ENCODE measurements around the gene SEC14L6. TPM values are rescaled to one million over a fixed set of nuclear protein-coding genes. Genes with fewer than 3 reads are reported as not detected.
"Not testable (repeated sequence)": the region's sequence is repeated elsewhere in the genome, so short reads cannot be mapped to it uniquely, and the experiment has no call there.

Gene SEC14L6
- total and polyA plus RNA-seq, 7 experiments from 2014 or later, result not detected

GRCh38 chr22:30555282-30556210, 9.0 kb upstream of the SEC14L6 start:
- ChIA-PET POLR2A (no interaction called here), CTCF (no interaction called here)
- Mint-ChIP-seq H3K9me3 (no peaks in the 10 kb centered on the region), H3K4me1 (peaks cover 0 to 5% (median 0%) of the 10 kb centered on the region in 7 donors), H3K4me3 (no peak overlapping the region), H3K36me3 (peaks cover 0 to 6% (median 0%) of the 10 kb centered on the region in 5 donors), H3K27ac (no peak overlapping the region), H3K27me3 (no peaks in the 10 kb centered on the region)
- Histone ChIP-seq H3K27ac (ENCODE audit: low read depth, low read length) (no peak overlapping the region), H3K4me3 (ENCODE audit: low read length) (no peak overlapping the region), H3K9me3 (ENCODE audit: control insufficient read depth in 2 of 3, low read length in 3 of 3) (no peaks in the 10 kb centered on the region), H3K4me1 (ENCODE audit: control insufficient read depth in 2 of 2, insufficient read depth in 2 of 2, low read length in 2 of 2) (no peaks in the 10 kb centered on the region), H3K36me3 (ENCODE audit: control insufficient read depth in 2 of 3, insufficient read depth in 3 of 3, low read length in 3 of 3) (no peaks in the 10 kb centered on the region), H3K27me3 (ENCODE audit: control insufficient read depth in 2 of 2, insufficient read depth in 2 of 2, low read length in 2 of 2) (no peaks in the 10 kb centered on the region)
- ATAC-seq, result no peak
- DNase-seq, result no peak
- intact Hi-C loops (cut with micrococcal nuclease), result no loop called here

GRCh38 chr22:30553971-30554370, 7.4 kb upstream of the SEC14L6 start:
- DNase-seq, result no peak
- ATAC-seq, result no peak
- Mint-ChIP-seq H3K27ac (no peak overlapping the region), H3K9me3 (no peaks in the 10 kb centered on the region), H3K4me3 (peak overlapping the region in 1 of 10 donors; percentile 25), H3K27me3 (peaks cover 0 to 7% (median 0%) of the 10 kb centered on the region in 5 donors), H3K36me3 (peaks cover 0 to 6% (median 0%) of the 10 kb centered on the region in 5 donors), H3K4me1 (peaks cover 0 to 5% (median 0%) of the 10 kb centered on the region in 7 donors)
- Histone ChIP-seq H3K4me1 (ENCODE audit: control insufficient read depth in 2 of 2, insufficient read depth in 2 of 2, low read length in 2 of 2) (no peaks in the 10 kb centered on the region), H3K27ac (ENCODE audit: low read depth, low read length) (no peak overlapping the region), H3K27me3 (ENCODE audit: control insufficient read depth in 2 of 2, insufficient read depth in 2 of 2, low read length in 2 of 2) (no peaks in the 10 kb centered on the region), H3K9me3 (ENCODE audit: control insufficient read depth in 2 of 3, low read length in 3 of 3) (no peaks in the 10 kb centered on the region), H3K36me3 (ENCODE audit: control insufficient read depth in 2 of 3, insufficient read depth in 3 of 3, low read length in 3 of 3) (no peaks in the 10 kb centered on the region), H3K4me3 (ENCODE audit: low read length) (no peak overlapping the region)
- intact Hi-C loops (cut with micrococcal nuclease), result no loop called here
- CTCF ChIA-PET, result no interaction called here
- POLR2A ChIA-PET, result no interaction called here

GRCh38 chr22:30552719-30553118, 6.2 kb upstream of the SEC14L6 start:
- no peak for ATAC-seq
- H3K9me3 Mint-ChIP-seq, result peaks cover 0 to 2% (median 0%) of the 10 kb centered on the region in 11 donors

GRCh38 chr22:30551813-30552212, 5.3 kb upstream of the SEC14L6 start:
- H3K27me3 Mint-ChIP-seq, result not testable (repeated sequence)

More at GRCh38 chr22:30552719-30553118, 6.2 kb upstream of the SEC14L6 start:
- Mint-ChIP-seq H3K36me3 (peaks cover 0 to 6% (median 0%) of the 10 kb centered on the region in 5 donors), H3K4me3 (no peak overlapping the region), H3K4me1 (peaks cover 0 to 5% (median 0%) of the 10 kb centered on the region in 7 donors), H3K27ac (no peak overlapping the region), H3K27me3 (peaks cover 0 to 8% (median 2%) of the 10 kb centered on the region in 5 donors)
- Histone ChIP-seq H3K27me3 (ENCODE audit: control insufficient read depth in 2 of 2, insufficient read depth in 2 of 2, low read length in 2 of 2) (no peaks in the 10 kb centered on the region), H3K4me1 (ENCODE audit: control insufficient read depth in 2 of 2, insufficient read depth in 2 of 2, low read length in 2 of 2) (no peaks in the 10 kb centered on the region), H3K9me3 (ENCODE audit: control insufficient read depth in 2 of 3, low read length in 3 of 3) (no peaks in the 10 kb centered on the region), H3K27ac (ENCODE audit: low read depth, low read length) (no peak overlapping the region), H3K36me3 (ENCODE audit: control insufficient read depth in 2 of 3, insufficient read depth in 3 of 3, low read length in 3 of 3) (no peaks in the 10 kb centered on the region), H3K4me3 (ENCODE audit: low read length) (no peak overlapping the region)
- DNase-seq, result no peak
- ChIA-PET POLR2A (interaction anchor here (0.8 kb wide), 1 partner anchor 39 kb away, joined by 4 read pairs; the partner anchor contains the start of gene PES1), CTCF (no interaction called here)
- intact Hi-C loops (cut with micrococcal nuclease), result no loop called here

GRCh38 chr22:30547188-30547587, 647 bp upstream of the SEC14L6 start:
- H3K27ac Mint-ChIP-seq, result no peak overlapping the region

More at GRCh38 chr22:30551813-30552212, 5.3 kb upstream of the SEC14L6 start:
- H3K4me3 ChIP-seq (ENCODE audit: low read length); H3K36me3 ChIP-seq (ENCODE audit: control insufficient read depth in 2 of 3, insufficient read depth in 3 of 3, low read length in 3 of 3); H3K27ac ChIP-seq (ENCODE audit: low read depth, low read length); H3K36me3 Mint-ChIP-seq; ATAC-seq; H3K4me1 ChIP-seq (ENCODE audit: control insufficient read depth in 2 of 2, insufficient read depth in 2 of 2, low read length in 2 of 2); H3K9me3 Mint-ChIP-seq; H3K4me1 Mint-ChIP-seq; H3K27ac Mint-ChIP-seq; H3K9me3 ChIP-seq (ENCODE audit: control insufficient read depth in 2 of 3, low read length in 3 of 3); CTCF ChIA-PET; intact Hi-C loops (cut with micrococcal nuclease); H3K4me3 Mint-ChIP-seq; DNase-seq; H3K27me3 ChIP-seq (ENCODE audit: control insufficient read depth in 2 of 2, insufficient read depth in 2 of 2, low read length in 2 of 2): not testable (repeated sequence)
- POLR2A ChIA-PET, result interaction anchor here (0.8 kb wide), 1 partner anchor 40 kb away, joined by 4 read pairs; the partner anchor contains the start of gene PES1

GRCh38 chr22:30542811-30543188, 3.7 kb downstream of the SEC14L6 start:
- Histone ChIP-seq H3K4me1 (ENCODE audit: control insufficient read depth in 2 of 2, insufficient read depth in 2 of 2, low read length in 2 of 2) (no peaks in the 10 kb centered on the region), H3K27ac (ENCODE audit: low read depth, low read length) (no peak overlapping the region), H3K27me3 (ENCODE audit: control insufficient read depth in 2 of 2, insufficient read depth in 2 of 2, low read length in 2 of 2) (peaks cover 0 to 3% of the 10 kb centered on the region in 2 donors), H3K36me3 (ENCODE audit: control insufficient read depth in 2 of 3, insufficient read depth in 3 of 3, low read length in 3 of 3) (no peaks in the 10 kb centered on the region), H3K9me3 (ENCODE audit: control insufficient read depth in 2 of 3, low read length in 3 of 3) (no peaks in the 10 kb centered on the region), H3K4me3 (ENCODE audit: low read length) (no peak overlapping the region)
- H3K9me3 Mint-ChIP-seq, result peaks cover 0 to 1% (median 0%) of the 10 kb centered on the region in 11 donors
- peak overlapping the region in 7 of 10 donors; percentile 17 to 64 (median 45) for H3K4me3 Mint-ChIP-seq
- DNase-seq, result no peak
- H3K4me1 Mint-ChIP-seq, result peaks cover 0 to 9% (median 4%) of the 10 kb centered on the region in 7 donors
- no peak overlapping the region for H3K27ac Mint-ChIP-seq
- intact Hi-C loops (cut with micrococcal nuclease), result no loop called here
- peaks cover 35 to 51% (median 49%) of the 10 kb centered on the region in 5 donors for H3K27me3 Mint-ChIP-seq
- ChIA-PET CTCF (no interaction called here), POLR2A (no interaction called here)
- no peaks in the 10 kb centered on the region for H3K36me3 Mint-ChIP-seq
- ATAC-seq, result no peak

More at GRCh38 chr22:30547188-30547587, 647 bp upstream of the SEC14L6 start:
- CTCF ChIA-PET, result no interaction called here
- H3K4me1 ChIP-seq (ENCODE audit: control insufficient read depth in 2 of 2, insufficient read depth in 2 of 2, low read length in 2 of 2), result no peaks in the 10 kb centered on the region
- intact Hi-C loops (cut with micrococcal nuclease), result no loop called here
- H3K36me3 ChIP-seq (ENCODE audit: control insufficient read depth in 2 of 3, insufficient read depth in 3 of 3, low read length in 3 of 3), result no peaks in the 10 kb centered on the region
- peaks cover 25 to 31% (median 27%) of the 10 kb centered on the region in 5 donors for H3K27me3 Mint-ChIP-seq
- H3K4me3 ChIP-seq (ENCODE audit: low read length), result no peak overlapping the region
- H3K4me1 Mint-ChIP-seq, result peaks cover 0 to 8% (median 3%) of the 10 kb centered on the region in 7 donors
- no peak for DNase-seq
- H3K9me3 Mint-ChIP-seq, result peaks cover 0 to 2% (median 0%) of the 10 kb centered on the region in 11 donors
- H3K27me3 ChIP-seq (ENCODE audit: control insufficient read depth in 2 of 2, insufficient read depth in 2 of 2, low read length in 2 of 2), result peaks cover 0 to 3% of the 10 kb centered on the region in 2 donors
- ATAC-seq, result no peak
- no peak overlapping the region for H3K27ac ChIP-seq (ENCODE audit: low read depth, low read length)
- POLR2A ChIA-PET, result no interaction called here
- H3K36me3 Mint-ChIP-seq, result no peaks in the 10 kb centered on the region
- no peaks in the 10 kb centered on the region for H3K9me3 ChIP-seq (ENCODE audit: control insufficient read depth in 2 of 3, low read length in 3 of 3)
- no peak overlapping the region for H3K4me3 Mint-ChIP-seq
